Hepatocyte (in vitro differentiated cells): ENCODE results near the gene MFSD2A. TPM values are rescaled to one million over a fixed set of nuclear protein-coding genes. Genes with fewer than 3 reads are reported as not detected.
"Not testable (repeated sequence)": the region's sequence is repeated elsewhere in the genome, so short reads cannot be mapped to it uniquely, and the experiment has no call there.

Source experiments
- DNase-seq: peaks from one replicate; pipeline ENCODE4 v3.0.0-alpha.2; 2016; ENCODE audit warnings: low spot score
- H2AFZ ChIP-seq: fragments of 200-600 bp; sonication (generic); 2 replicates; pipeline ENCODE4 v1.6.0; 2016; ENCODE audit warnings: antibody characterized with exemption, mild to moderate bottlenecking
- H3K27ac ChIP-seq: fragments of 200-600 bp; sonication (generic); 2 replicates; pipeline ENCODE4 v1.5.1; 2016; ENCODE audit warnings: mild to moderate bottlenecking
- H3K27me3 ChIP-seq: fragments of 200-600 bp; sonication (generic); 2 replicates; pipeline ENCODE4 v1.6.1; 2016
- H3K36me3 ChIP-seq: fragments of 200-600 bp; sonication (generic); replicated peaks from 2 replicates; pipeline ENCODE4 v1.5.1; 2016; ENCODE audit warnings: low read depth; ENCODE audit not compliant: insufficient read depth
- H3K4me1 ChIP-seq: fragments of 200-600 bp; sonication (generic); 2 replicates; pipeline ENCODE4 v1.5.1; 2016; ENCODE audit warnings: mild to moderate bottlenecking, moderate library complexity; ENCODE audit not compliant: insufficient read depth
- H3K4me2 ChIP-seq: fragments of 200-600 bp; sonication (generic); 2 replicates; pipeline ENCODE4 v1.6.0; 2016
- H3K4me3 ChIP-seq: fragments of 200-600 bp; sonication (generic); 2 replicates; pipeline ENCODE4 v1.5.1; 2016; ENCODE audit warnings: mild to moderate bottlenecking
- H3K79me2 ChIP-seq: fragments of 200-600 bp; sonication (generic); 2 replicates; pipeline ENCODE4 v1.6.0; 2017; ENCODE audit warnings: mild to moderate bottlenecking
- H3K9me2 ChIP-seq: fragments of 200-600 bp; sonication (generic); replicated peaks from 2 replicates; pipeline ENCODE4 v1.6.0; 2017; ENCODE audit warnings: mild to moderate bottlenecking; ENCODE audit not compliant: insufficient read depth
- H3K9me3 ChIP-seq: fragments of 200-600 bp; sonication (generic); 2 replicates; pipeline ENCODE4 v1.5.1; 2016; ENCODE audit warnings: low read depth, mild to moderate bottlenecking
- H4K20me1 ChIP-seq: fragments of 200-600 bp; sonication (generic); 2 replicates; pipeline ENCODE4 v1.6.0; 2016; ENCODE audit warnings: mild to moderate bottlenecking; ENCODE audit not compliant: insufficient read depth, poor library complexity, severe bottlenecking
- CTCF ChIP-seq: fragments of 200-600 bp; sonication (generic); IDR thresholded peaks from 2 replicates; pipeline ENCODE4 v1.5.1; 2016; ENCODE audit warnings: antibody characterized with exemption, mild to moderate bottlenecking; ENCODE audit not compliant: poor library complexity
- EZH2 ChIP-seq: fragments of 200-600 bp; sonication (generic); IDR thresholded peaks from 2 replicates; pipeline ENCODE4 v1.6.1; 2016; ENCODE audit warnings: antibody characterized with exemption, mild to moderate bottlenecking, borderline replicate concordance
- EZH2phosphoT487 ChIP-seq: fragments of 200-600 bp; sonication (generic); IDR thresholded peaks from one replicate; pipeline ENCODE4 v1.6.1; 2018; ENCODE audit warnings: antibody characterized with exemption, mild to moderate bottlenecking, low read depth, moderate library complexity; ENCODE audit not compliant: unreplicated experiment, severe bottlenecking
- WGBS: methylation state at CpG from one replicate; pipeline ENCODE4 v1.1.6; 2016; ENCODE audit warnings: low lambda C conversion rate; ENCODE audit errors: missing lambda C conversion rate; 5-methylcytosine and 5-hydroxymethylcytosine counted together
- polyA plus RNA-seq: library from polyadenylated mRNA; unstranded; fragments of >200 nt; fragmentation: Nextera tagmentation; extraction: Ambion mirVana; gene quantifications from 2 replicates; pipeline ENCODE4 v1.2.1, GENCODE V29; 2016
- total RNA-seq: library from RNA; depleted of rRNA; stranded (reverse); fragments of >200 nt; gene quantifications from 2 replicates; pipeline ENCODE4 v1.2.3, GENCODE V29; 2014

The MFSD2A gene
- total and polyA plus RNA-seq, 2 experiments from 2014 or later, result 4.8 to 9.8 TPM

DNA sequence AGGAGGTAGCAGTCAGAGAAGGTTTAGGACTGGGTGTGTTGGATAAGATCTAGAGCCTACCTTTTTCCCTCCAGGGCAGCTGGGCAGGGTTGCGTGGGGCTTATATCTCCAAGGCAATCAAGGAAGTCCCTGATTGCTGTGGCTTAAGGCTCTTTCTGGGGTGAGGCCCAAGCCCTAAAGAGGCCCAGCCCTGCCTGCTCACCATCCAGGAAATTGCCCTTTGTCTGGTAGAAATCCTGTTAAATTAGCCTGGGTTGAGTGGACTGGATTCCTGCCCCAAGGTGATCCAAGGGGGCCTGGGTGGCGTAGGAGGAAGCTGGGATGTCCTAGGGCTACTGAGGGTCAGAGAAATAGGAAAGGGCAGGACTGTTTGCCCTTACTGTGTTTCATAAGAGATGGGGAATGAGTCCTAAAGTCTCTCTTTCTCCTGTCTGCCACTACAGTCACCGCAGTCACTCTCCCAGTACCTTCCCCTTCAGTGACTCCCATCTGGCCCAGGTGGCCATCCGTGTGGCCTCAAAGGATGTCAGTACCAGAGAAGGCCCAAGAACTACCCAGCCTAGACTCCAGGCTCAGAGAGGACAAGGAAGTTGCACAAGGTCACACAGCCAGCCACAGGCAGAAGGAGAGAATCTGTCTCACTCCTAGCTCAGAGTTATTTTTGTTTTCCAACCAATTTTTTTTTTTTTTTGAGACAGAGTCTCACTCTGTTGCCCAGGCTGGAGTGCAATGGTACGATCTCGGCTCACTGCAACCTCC lies 25.8 kb downstream of the MFSD2A start:
- Histone ChIP-seq H3K9me2 (no peaks in the 10 kb centered on the region), H3K4me3 (no peak overlapping the region), H3K36me3 (no peaks in the 10 kb centered on the region), H3K4me1 (no peaks in the 10 kb centered on the region), H3K27me3 (no peaks in the 10 kb centered on the region), H2AFZ (no peak overlapping the region), H3K79me2 (no peaks in the 10 kb centered on the region), H3K9me3 (no peaks in the 10 kb centered on the region), H3K4me2 (no peak overlapping the region), H4K20me1 (no peaks in the 10 kb centered on the region), H3K27ac (peak overlapping the region; percentile 88)
- peak; percentile 72 for DNase-seq
- 70% methylated on average over 6 of the region's 6 CpGs for WGBS
- no peak for TF ChIP-seq EZH2
- TF ChIP-seq CTCF, result no peak
- TF ChIP-seq EZH2phosphoT487, result no peak

DNA sequence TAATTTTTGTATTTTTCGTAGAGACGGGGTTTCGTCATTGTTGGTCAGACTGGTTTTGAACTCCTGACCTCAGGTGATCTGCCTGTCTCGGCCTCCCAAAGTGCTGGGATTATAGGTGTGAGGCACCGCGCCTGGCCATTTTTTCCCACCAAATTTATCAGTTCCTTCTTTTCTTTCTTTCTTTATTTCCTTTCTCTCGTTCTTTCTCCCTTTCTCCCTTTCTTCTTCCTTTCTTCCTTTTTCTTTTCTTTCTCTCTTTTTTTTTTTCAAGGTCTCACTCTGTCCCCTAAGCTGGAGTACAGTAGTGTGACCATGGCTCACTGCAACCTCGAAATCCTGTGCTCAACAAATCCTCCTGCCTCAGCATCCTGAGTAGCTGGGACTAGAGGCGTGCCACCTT lies 26.4 kb downstream of the MFSD2A start:
- no peak overlapping the region for H2AFZ ChIP-seq

DNA sequence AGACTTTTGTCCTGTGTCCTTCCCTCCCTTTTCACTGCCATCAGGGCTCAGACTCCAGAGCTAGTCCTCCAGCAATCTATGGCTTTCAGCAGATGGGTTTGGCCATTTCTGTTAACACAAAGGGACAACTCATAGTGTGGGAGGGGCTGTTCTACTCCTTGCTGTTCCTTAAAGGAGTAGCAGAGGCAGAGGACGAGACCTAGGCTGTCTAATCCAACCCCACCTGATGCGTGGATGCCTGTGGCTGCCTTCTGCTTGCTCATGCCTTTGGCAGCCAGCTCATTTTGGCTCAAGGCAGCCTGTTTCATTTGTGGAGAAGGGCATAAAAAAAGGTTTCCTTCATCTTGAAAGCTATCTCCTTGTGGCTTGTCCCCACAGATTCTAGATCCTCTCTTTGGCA lies 27.0 kb downstream of the MFSD2A start:
- Histone ChIP-seq H3K4me1 (no peaks in the 10 kb centered on the region), H3K9me3 (no peaks in the 10 kb centered on the region), H3K36me3 (no peaks in the 10 kb centered on the region), H3K4me3 (no peak overlapping the region), H3K27ac (no peak overlapping the region), H4K20me1 (no peaks in the 10 kb centered on the region), H2AFZ (no peak overlapping the region), H3K79me2 (no peaks in the 10 kb centered on the region), H3K9me2 (no peaks in the 10 kb centered on the region), H3K4me2 (no peak overlapping the region), H3K27me3 (no peaks in the 10 kb centered on the region)
- TF ChIP-seq EZH2 (no peak), CTCF (no peak), EZH2phosphoT487 (no peak)
- 60% methylated on average over 2 of the region's 2 CpGs for WGBS
- peak; percentile 32 for DNase-seq

More for the DNA sequence above, 26.4 kb downstream of the MFSD2A start:
- H3K4me3 ChIP-seq, result no peak overlapping the region
- TF ChIP-seq EZH2phosphoT487, result no peak
- no peak for TF ChIP-seq CTCF
- TF ChIP-seq EZH2, result no peak
- no peaks in the 10 kb centered on the region for H3K4me1 ChIP-seq
- no peaks in the 10 kb centered on the region for H3K9me3 ChIP-seq
- H3K27me3 ChIP-seq, result no peaks in the 10 kb centered on the region
- WGBS, result 91% methylated on average over 9 of the region's 9 CpGs
- no peaks in the 10 kb centered on the region for H3K9me2 ChIP-seq
- no peak for DNase-seq
- no peak overlapping the region for H3K4me2 ChIP-seq
- no peaks in the 10 kb centered on the region for H3K79me2 ChIP-seq
- no peaks in the 10 kb centered on the region for H3K36me3 ChIP-seq
- no peaks in the 10 kb centered on the region for H4K20me1 ChIP-seq
- peak overlapping the region; percentile 88 for H3K27ac ChIP-seq

- not testable (repeated sequence) for DNase-seq, H2AFZ ChIP-seq, H3K4me3 ChIP-seq, H3K79me2 ChIP-seq, H4K20me1 ChIP-seq, H3K27ac ChIP-seq, H3K9me3 ChIP-seq, H3K4me1 ChIP-seq, H3K36me3 ChIP-seq, H3K4me2 ChIP-seq, H3K9me2 ChIP-seq, H3K27me3 ChIP-seq
- WGBS, result 96% methylated on average over 2 of the region's 2 CpGs
Measured at GRCh38 chr1:39984480-39984879, 29.5 kb downstream of the MFSD2A start.
